ENCODE data around the gene SATB2. TPM values are rescaled to one million over a fixed set of nuclear protein-coding genes. Genes with fewer than 3 reads are reported as not detected.
A peak's percentile ranks its signal among the peaks of the same experiment; 100 is the strongest.

The SATB2 gene
- total and polyA plus RNA-seq, 3 experiments from 2014 or later, result 0.09 to 0.13 TPM; not detected in 1

DNA sequence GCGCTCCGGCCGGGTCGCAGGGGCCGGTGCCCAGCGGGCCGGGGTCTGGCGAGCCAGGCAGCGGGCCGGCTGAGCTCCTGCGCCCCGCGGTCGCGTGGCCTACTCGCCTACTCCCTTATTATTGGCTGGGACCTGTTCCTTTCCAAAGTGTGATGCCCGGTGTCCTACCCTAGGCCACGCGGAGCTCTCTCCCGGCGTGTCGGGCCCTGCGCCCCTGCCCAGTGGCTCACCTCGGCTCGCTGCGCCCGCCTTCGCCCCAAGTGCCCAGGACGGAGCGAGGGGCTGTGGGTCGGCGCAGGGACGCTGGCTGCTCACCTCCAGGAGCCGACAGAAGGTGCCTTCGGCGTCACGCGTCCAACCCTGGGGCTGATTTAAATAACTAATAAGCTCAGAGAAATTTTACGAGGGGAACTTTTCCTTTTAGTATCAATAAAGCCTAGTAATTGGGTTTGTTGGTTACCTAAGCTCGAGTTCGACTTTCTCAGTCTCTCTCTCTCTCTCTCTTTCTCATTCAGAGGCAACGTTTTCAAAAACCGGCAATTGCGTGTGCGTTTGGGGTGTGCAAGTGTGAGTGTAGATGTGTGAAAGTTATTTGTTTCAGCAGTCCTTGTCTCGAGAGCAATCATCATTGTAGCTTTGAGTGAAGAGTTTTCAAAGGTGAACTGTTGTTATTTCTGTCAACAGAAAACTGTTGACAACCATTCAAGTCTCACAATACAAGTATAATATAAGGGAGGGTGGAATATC lies 7.0 kb upstream of the SATB2 start:
- Histone ChIP-seq H3K9me3 (ENCODE audit: low read length) (no peaks in the 10 kb centered on the region), H3K27me3 (ENCODE audit: insufficient read depth, low read length, poor library complexity, severe bottlenecking) (peaks cover 92% of the 10 kb centered on the region), H3K27ac (ENCODE audit: low read depth, low read length) (no peak overlapping the region), H3K36me3 (ENCODE audit: insufficient read depth, low read length) (no peaks in the 10 kb centered on the region), H3K4me1 (ENCODE audit: insufficient read depth, low read length) (peaks cover 23% of the 10 kb centered on the region), H3K4me3 (ENCODE audit: low read length) (no peak overlapping the region)
- Mint-ChIP-seq H3K27ac (peak overlapping the region in 2 of 8 donors; percentile 4 to 64), H3K4me3 (peak overlapping the region in 4 of 7 donors; percentile 12 to 51 (median 34)), H3K27me3 (peaks cover 74 to 85% of the 10 kb centered on the region in 2 donors), H3K36me3 (no peaks in the 10 kb centered on the region), H3K9me3 (peaks cover 7 to 32% (median 22%) of the 10 kb centered on the region in 5 donors), H3K4me1 (peaks cover 13 to 28% (median 23%) of the 10 kb centered on the region in 3 donors)
- CTCF ChIA-PET, result no interaction called here
- DNase-seq, result no peak
- POLR2A ChIA-PET, result no interaction called here

DNA sequence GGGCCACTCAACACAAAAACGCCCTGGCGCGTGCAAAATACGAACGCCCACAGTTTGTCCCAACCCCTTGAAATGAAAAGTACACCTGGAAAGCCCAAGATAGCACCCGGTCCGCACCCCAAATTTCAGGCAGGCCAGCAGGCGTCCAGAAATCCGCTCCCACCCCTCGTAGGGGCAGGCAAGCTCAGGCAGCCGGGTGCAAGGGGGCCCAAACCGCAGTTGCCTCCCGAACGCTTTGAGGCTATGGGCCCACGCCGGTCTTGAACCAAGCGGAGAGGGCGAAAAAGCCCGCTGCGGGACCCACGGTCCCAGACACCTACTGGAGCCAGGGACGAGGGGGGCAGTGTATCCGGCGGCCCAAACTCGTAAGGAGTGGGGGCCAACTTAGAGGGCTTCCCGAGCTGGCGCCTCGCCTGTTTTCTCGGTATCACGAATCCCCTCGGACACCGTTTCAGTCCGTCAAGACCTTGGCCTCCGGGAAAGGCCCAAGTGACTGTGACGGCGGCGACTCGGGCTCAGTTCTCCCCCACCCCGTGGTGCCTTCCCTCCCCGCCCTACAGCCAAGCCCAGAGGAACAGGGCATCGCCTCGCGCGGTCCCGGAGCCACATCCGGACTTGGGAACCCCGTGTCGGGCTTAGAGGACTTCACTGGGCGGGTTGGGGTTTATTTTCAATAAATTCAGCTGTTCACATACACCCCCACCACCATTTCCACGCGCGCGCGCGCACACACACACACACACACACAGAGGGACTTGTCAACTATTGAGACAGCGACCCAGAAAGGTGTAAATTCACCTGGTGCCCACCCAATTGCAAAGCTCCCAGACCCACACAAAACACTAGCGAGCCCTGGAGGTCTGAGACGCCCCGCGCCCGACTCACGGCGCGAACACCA lies 6.2 kb upstream of the SATB2 start:
- Mint-ChIP-seq H3K4me1 (peaks cover 14 to 26% (median 21%) of the 10 kb centered on the region in 3 donors), H3K9me3 (peaks cover 7 to 32% (median 22%) of the 10 kb centered on the region in 5 donors), H3K27me3 (peaks cover 70 to 81% of the 10 kb centered on the region in 2 donors), H3K36me3 (peaks cover 0 to 2% (median 0%) of the 10 kb centered on the region in 3 donors), H3K27ac (peak overlapping the region in 1 of 8 donors; percentile 33), H3K4me3 (peak overlapping the region in 6 of 7 donors; percentile 23 to 45 (median 32))
- POLR2A ChIA-PET, result no interaction called here
- H3K4me3 ChIP-seq (ENCODE audit: low read length), result peak overlapping the region; percentile 28
- CTCF ChIA-PET, result no interaction called here
- no peak for DNase-seq
- H3K27ac ChIP-seq (ENCODE audit: low read depth, low read length), result no peak overlapping the region
- peaks cover 86% of the 10 kb centered on the region for H3K27me3 ChIP-seq (ENCODE audit: insufficient read depth, low read length, poor library complexity, severe bottlenecking)
- H3K4me1 ChIP-seq (ENCODE audit: insufficient read depth, low read length), result peaks cover 21% of the 10 kb centered on the region
- H3K36me3 ChIP-seq (ENCODE audit: insufficient read depth, low read length), result no peaks in the 10 kb centered on the region
- H3K9me3 ChIP-seq (ENCODE audit: low read length), result no peaks in the 10 kb centered on the region

DNA sequence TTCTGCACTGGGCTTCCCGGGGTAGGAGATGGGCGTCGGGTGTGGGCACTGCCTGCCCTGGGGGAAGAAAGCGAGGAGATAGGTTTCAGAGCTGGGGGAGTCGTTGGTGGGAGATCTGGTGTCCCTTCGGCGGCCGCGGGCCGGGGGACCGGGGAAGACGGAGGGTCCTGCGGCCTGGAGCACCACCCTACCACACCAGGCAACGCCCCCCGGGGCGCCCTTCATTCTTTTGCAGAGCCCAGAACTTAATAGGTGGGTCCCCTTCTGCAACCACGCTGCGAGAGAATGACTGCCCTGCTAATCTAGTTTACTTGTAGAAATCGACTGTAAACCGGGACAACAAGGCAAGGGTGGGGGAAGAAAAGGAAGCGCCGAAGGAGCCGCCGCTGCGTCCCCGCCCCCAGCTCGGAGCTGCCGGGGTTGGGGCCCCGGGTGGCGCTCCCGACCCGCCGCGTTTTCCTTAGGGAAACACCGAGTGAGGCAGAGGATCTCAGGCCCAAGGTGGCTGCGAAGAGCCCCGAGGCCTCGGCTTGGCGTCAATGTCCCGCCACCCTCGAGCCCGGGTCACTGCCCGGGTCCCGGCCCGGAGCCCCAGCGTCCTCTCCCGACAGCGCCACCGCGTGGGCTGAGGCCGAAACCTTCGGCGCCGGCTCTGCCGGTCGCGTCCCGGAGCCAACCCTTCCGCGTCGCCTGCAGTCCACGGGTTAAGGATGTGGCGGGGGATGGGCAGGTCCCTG lies 5.4 kb upstream of the SATB2 start:
- Histone ChIP-seq H3K4me1 (ENCODE audit: insufficient read depth, low read length) (peaks cover 21% of the 10 kb centered on the region), H3K27ac (ENCODE audit: low read depth, low read length) (no peak overlapping the region), H3K27me3 (ENCODE audit: insufficient read depth, low read length, poor library complexity, severe bottlenecking) (peaks cover 78% of the 10 kb centered on the region), H3K36me3 (ENCODE audit: insufficient read depth, low read length) (no peaks in the 10 kb centered on the region), H3K4me3 (ENCODE audit: low read length) (peak overlapping the region; percentile 28), H3K9me3 (ENCODE audit: low read length) (no peaks in the 10 kb centered on the region)
- H3K27me3 Mint-ChIP-seq, result peaks cover 62 to 74% of the 10 kb centered on the region in 2 donors
- H3K9me3 Mint-ChIP-seq, result peaks cover 7 to 32% (median 22%) of the 10 kb centered on the region in 5 donors
- peak overlapping the region in 5 of 7 donors; percentile 36 to 63 (median 39) for H3K4me3 Mint-ChIP-seq
- DNase-seq, result peak in 2 of 5 donors; percentile 33 to 41
- ChIA-PET CTCF (no interaction called here), POLR2A (no interaction called here)
- peaks cover 14 to 23% (median 21%) of the 10 kb centered on the region in 3 donors for H3K4me1 Mint-ChIP-seq
- H3K36me3 Mint-ChIP-seq, result peaks cover 0 to 2% (median 0%) of the 10 kb centered on the region in 3 donors
- peak overlapping the region in 1 of 8 donors; percentile 33 for H3K27ac Mint-ChIP-seq

DNA sequence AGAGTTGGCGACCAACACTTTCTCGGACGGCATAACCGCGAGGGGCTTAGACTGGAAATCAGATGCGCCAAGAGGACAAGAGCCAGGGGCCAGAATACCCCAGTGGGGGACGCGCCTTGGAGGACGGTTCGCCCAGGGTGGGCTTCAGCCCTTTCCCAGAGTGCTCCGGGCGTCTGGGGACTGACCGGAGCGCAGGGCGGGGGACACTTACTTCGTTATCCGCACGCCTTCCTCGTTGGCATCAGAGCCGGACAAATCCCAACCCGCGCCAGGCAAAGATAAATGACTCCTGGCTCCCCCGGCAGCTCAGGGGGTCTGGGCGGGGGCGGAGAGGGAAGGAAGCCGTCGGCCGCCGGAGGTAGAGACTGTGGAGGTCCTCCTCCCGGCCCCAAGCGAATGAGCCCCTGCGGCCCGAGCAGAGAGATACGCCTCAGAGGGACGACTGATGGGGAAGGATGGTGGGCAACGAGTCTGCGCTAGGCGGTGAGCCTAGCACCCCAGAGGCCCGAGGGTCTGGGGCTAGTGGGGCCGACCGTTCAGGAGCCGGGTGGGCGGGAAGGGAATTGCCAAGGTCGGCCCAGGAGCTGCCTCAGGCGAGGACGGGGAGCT lies 4.7 kb upstream of the SATB2 start:
- peak overlapping the region in 5 of 7 donors; percentile 34 to 52 (median 39) for H3K4me3 Mint-ChIP-seq

DNA sequence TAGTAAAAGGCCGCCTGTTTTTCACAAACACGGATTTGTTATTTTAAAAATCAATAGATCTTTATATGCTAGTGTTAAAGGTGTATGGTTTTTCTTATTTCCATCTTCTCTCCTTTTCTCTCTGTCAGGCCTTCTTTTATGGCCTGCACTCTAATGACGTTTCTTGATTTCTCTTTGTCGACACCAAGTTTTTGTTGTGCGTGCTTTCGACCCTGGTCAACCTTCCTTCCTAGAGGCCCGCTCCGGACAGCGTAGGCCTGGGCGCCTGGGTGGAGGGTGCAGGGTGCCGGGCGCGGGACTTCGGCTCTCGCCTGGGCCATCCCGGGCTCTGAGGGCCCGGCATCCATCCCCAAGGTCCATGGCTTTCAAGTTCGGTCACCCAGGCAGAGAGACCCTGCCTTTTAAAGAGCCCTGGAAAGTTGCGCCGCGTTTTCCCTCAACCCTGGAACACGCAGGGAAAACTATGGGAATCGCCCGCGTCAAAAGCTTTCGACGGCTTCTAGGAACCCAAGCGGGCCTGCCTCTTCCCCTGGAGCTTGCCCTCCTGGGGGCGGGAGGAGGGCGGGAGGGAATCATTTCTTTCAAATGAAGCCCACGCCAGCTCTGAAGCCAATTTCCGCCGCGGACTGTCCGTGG lies 4.1 kb upstream of the SATB2 start:
- Histone ChIP-seq H3K27ac (ENCODE audit: low read depth, low read length) (no peak overlapping the region), H3K9me3 (ENCODE audit: low read length) (no peaks in the 10 kb centered on the region), H3K4me3 (ENCODE audit: low read length) (no peak overlapping the region), H3K36me3 (ENCODE audit: insufficient read depth, low read length) (no peaks in the 10 kb centered on the region), H3K27me3 (ENCODE audit: insufficient read depth, low read length, poor library complexity, severe bottlenecking) (peaks cover 71% of the 10 kb centered on the region), H3K4me1 (ENCODE audit: insufficient read depth, low read length) (peaks cover 27% of the 10 kb centered on the region)
- Mint-ChIP-seq H3K4me3 (peak overlapping the region in 4 of 7 donors; percentile 20 to 61 (median 45)), H3K36me3 (peaks cover 0 to 2% (median 0%) of the 10 kb centered on the region in 3 donors), H3K27ac (peak overlapping the region in 1 of 8 donors; percentile 33), H3K27me3 (peaks cover 58 to 64% of the 10 kb centered on the region in 2 donors), H3K4me1 (peaks cover 18 to 36% (median 28%) of the 10 kb centered on the region in 3 donors), H3K9me3 (peaks cover 7 to 30% (median 22%) of the 10 kb centered on the region in 5 donors)
- ChIA-PET CTCF (no interaction called here), POLR2A (no interaction called here)
- no peak for DNase-seq

More for the DNA sequence above, 4.7 kb upstream of the SATB2 start:
- peaks cover 22% of the 10 kb centered on the region for H3K4me1 ChIP-seq (ENCODE audit: insufficient read depth, low read length)
- peaks cover 71% of the 10 kb centered on the region for H3K27me3 ChIP-seq (ENCODE audit: insufficient read depth, low read length, poor library complexity, severe bottlenecking)
- CTCF ChIA-PET, result no interaction called here
- no peaks in the 10 kb centered on the region for H3K36me3 ChIP-seq (ENCODE audit: insufficient read depth, low read length)
- H3K27me3 Mint-ChIP-seq, result peaks cover 59 to 68% of the 10 kb centered on the region in 2 donors
- H3K4me1 Mint-ChIP-seq, result peaks cover 15 to 29% (median 23%) of the 10 kb centered on the region in 3 donors
- no peak overlapping the region for H3K27ac Mint-ChIP-seq
- H3K9me3 Mint-ChIP-seq, result peaks cover 7 to 28% (median 22%) of the 10 kb centered on the region in 5 donors
- no peak for DNase-seq
- peaks cover 0 to 2% (median 0%) of the 10 kb centered on the region in 3 donors for H3K36me3 Mint-ChIP-seq
- H3K4me3 ChIP-seq (ENCODE audit: low read length), result no peak overlapping the region
- POLR2A ChIA-PET, result no interaction called here
- H3K27ac ChIP-seq (ENCODE audit: low read depth, low read length), result no peak overlapping the region
- no peaks in the 10 kb centered on the region for H3K9me3 ChIP-seq (ENCODE audit: low read length)

DNA sequence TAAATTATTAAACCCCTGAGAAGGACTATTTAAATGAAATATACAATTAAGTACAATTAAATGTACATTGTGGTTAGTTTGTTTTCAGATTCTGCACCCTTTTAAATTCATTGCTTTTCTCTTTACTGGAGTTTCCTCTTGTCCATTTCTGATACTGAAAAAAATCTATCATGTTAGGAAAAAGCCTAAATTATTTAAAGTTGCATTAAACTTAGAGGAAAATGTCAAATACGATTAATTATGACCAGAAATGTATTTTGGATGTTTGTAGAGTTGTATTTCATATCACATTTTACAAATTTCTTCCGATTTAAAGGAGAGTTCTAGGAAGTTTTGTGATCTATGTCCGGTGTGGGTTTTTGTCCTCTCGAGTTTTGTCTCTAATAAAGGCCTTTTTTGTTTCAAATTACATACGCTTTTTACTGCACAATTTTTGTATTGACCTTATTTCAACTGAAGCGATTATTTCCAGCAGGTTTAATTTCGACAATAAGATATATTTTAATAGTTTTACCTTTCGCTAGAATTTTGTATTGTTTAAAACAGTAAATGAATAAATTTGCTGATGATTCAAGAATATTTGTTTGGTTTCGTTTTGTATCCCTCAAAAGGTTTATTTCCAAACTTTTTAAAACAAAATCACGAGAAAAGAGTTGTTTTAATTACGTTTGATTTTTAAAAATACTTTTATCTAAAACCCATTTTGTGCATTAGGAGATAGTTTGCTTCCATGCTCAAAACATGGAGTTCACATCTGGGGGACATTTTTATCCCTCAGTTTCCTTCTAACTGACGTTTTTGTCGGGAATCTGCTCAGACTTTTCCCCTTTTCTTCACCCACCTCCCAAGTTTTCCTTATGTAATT lies 3.3 kb upstream of the SATB2 start:
- Histone ChIP-seq H3K9me3 (ENCODE audit: low read length) (no peaks in the 10 kb centered on the region), H3K4me3 (ENCODE audit: low read length) (no peak overlapping the region), H3K27ac (ENCODE audit: low read depth, low read length) (no peak overlapping the region), H3K36me3 (ENCODE audit: insufficient read depth, low read length) (no peaks in the 10 kb centered on the region), H3K27me3 (ENCODE audit: insufficient read depth, low read length, poor library complexity, severe bottlenecking) (peaks cover 69% of the 10 kb centered on the region), H3K4me1 (ENCODE audit: insufficient read depth, low read length) (peaks cover 32% of the 10 kb centered on the region)
- CTCF ChIA-PET, result no interaction called here
- Mint-ChIP-seq H3K27ac (peak overlapping the region in 2 of 8 donors; percentile 18 to 86), H3K4me1 (peaks cover 20 to 42% (median 34%) of the 10 kb centered on the region in 3 donors), H3K27me3 (peaks cover 56 to 60% of the 10 kb centered on the region in 2 donors), H3K9me3 (peaks cover 7 to 26% (median 18%) of the 10 kb centered on the region in 5 donors), H3K36me3 (peaks cover 0 to 2% (median 0%) of the 10 kb centered on the region in 3 donors), H3K4me3 (peak overlapping the region in 4 of 7 donors; percentile 6 to 92 (median 22))
- no peak for DNase-seq
- POLR2A ChIA-PET, result no interaction called here

Data from CD8-positive, alpha-beta memory T cell (primary cell).